ENCODE measurements around the gene RBM4.

DNA sequence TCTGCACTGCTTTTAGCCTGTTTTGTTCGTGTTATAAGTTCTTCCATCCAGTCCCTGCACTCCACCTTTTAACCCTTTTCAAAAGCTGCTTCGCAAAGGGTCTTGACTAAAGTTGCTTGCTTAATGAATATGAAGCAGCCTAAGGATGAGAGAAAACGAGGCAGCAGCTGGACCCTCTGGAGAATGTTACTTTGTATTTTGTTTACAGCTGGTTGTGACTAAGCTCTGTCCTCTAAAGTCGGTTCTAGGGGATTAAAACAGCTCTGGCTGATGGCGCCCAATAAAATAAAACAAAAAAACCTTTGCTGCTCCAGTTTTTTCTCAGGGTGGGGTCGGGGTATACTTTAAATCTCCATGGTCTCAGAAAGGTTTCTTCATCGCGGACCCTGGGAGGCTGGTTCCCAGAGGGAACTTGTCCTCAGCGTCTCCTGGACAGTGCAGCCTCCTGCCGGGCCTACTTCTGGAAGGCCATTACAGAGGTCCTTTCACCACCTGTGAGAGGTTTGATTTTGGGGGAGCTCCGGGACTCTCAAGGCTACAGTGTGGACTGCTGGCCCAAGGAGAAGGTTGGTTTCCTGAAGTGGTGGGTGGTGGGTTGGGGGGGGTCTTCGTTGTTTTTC lies 836 bp upstream of the RBM4 start:
- TF ChIP-seq, protein P1, sequence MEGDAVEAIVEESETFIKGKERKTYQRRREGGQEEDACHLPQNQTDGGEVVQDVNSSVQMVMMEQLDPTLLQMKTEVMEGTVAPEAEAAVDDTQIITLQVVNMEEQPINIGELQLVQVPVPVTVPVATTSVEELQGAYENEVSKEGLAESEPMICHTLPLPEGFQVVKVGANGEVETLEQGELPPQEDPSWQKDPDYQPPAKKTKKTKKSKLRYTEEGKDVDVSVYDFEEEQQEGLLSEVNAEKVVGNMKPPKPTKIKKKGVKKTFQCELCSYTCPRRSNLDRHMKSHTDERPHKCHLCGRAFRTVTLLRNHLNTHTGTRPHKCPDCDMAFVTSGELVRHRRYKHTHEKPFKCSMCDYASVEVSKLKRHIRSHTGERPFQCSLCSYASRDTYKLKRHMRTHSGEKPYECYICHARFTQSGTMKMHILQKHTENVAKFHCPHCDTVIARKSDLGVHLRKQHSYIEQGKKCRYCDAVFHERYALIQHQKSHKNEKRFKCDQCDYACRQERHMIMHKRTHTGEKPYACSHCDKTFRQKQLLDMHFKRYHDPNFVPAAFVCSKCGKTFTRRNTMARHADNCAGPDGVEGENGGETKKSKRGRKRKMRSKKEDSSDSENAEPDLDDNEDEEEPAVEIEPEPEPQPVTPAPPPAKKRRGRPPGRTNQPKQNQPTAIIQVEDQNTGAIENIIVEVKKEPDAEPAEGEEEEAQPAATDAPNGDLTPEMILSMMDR (conservative IDR thresholded peaks at IDR 0.05; ENCODE audit: low read depth in 2 of 2): no peak
- TF ChIP-seq EZH2phosphoT487 (IDR thresholded peaks at IDR 0.05; ENCODE audit: unreplicated experiment) (no peak), EZH2 (IDR thresholded peaks at IDR 0.05; ENCODE audit: low read depth, unreplicated experiment) (no peak), REST (IDR thresholded peaks at IDR 0.05; ENCODE audit: unreplicated experiment) (no peak), POLR2AphosphoS5 (IDR thresholded peaks at IDR 0.05; ENCODE audit: low read depth) (no peak)

Data from GM23338 (cell line).